ENCODE measurements around the gene RFNG. TPM values are rescaled to one million over a fixed set of nuclear protein-coding genes. Genes with fewer than 3 reads are reported as not detected.

The RFNG gene
- polyA plus RNA-seq, 1 donor (not counting 4 experiments of a cell fraction or from before 2014, with no cell fraction given) = 10.2 TPM

DNA sequence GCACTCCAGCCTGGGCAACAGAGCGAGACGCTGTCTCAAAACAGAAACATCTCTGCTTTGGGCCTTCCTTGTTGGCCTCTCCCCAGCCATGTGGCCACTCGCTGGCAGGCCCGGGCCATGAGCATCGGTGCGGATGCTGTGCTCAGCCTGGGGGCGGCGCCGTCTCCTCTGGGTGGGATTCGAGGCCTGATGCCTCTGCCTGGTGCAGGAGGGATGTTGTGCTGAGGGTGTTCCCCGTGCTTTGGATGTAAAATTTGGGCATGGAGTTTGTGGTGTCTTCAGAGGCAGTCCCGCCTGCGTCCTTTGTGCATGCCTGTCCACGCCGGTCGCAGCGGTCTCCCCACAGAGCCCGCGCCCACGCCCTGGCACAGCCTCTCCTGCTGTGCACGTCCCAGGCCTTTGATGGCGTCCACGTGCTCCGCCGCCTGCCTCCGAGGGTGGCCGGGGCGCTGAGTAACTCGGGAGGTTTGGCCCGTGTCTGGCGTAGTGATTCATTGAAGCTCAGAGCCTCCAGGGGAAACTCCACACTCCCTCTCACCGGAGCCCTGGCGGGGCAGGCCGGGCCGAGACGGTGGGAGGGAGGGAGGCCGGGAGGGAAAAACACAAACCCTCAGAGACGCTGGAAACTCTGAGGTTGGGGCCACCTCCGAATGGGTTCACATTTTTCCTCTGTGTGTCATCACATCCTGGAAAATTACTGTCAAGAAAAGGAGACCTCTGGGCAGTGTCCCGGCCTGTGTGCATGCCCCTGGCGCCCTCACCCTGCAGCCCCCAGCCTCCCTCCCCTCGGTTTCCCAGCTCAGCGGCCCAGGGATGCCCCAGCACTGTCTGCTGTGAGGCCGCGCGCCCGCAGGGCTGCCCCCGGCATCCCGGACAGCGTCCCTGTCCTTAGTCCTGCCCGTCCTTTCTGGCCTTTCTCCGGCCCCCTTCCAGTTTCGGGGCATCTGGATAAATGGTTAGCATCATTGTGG, 47.9 kb downstream of the RFNG start:
- dilution Hi-C loops (cut with MboI; ENCODE audit: extremely low pct_ligation_motif_present, low sequenced_read_pairs) = no loop called here
- peak overlapping the region; percentile 64 for H3K4me2 ChIP-seq (ENCODE audit: control insufficient read depth, extremely low read depth, insufficient read depth, low read depth, low read length)
- H3K9me3 ChIP-seq (ENCODE audit: control insufficient read depth, low read depth, low read length) = no peaks in the 10 kb centered on the region
- H3K27me3 ChIP-seq (ENCODE audit: control insufficient read depth, extremely low read depth, insufficient read depth, low read length) = no peaks in the 10 kb centered on the region
- no peak for TF ChIP-seq EZH2 (IDR thresholded peaks at IDR 0.05; ENCODE audit: low read length)
- TF ChIP-seq, protein P1, sequence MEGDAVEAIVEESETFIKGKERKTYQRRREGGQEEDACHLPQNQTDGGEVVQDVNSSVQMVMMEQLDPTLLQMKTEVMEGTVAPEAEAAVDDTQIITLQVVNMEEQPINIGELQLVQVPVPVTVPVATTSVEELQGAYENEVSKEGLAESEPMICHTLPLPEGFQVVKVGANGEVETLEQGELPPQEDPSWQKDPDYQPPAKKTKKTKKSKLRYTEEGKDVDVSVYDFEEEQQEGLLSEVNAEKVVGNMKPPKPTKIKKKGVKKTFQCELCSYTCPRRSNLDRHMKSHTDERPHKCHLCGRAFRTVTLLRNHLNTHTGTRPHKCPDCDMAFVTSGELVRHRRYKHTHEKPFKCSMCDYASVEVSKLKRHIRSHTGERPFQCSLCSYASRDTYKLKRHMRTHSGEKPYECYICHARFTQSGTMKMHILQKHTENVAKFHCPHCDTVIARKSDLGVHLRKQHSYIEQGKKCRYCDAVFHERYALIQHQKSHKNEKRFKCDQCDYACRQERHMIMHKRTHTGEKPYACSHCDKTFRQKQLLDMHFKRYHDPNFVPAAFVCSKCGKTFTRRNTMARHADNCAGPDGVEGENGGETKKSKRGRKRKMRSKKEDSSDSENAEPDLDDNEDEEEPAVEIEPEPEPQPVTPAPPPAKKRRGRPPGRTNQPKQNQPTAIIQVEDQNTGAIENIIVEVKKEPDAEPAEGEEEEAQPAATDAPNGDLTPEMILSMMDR (optimal IDR thresholded peaks at IDR 0.05 in 1 of 3, IDR thresholded peaks at IDR 0.05 in 1 of 3, conservative IDR thresholded peaks at IDR 0.05 in 1 of 3; ENCODE audit: extremely low read depth in 1 of 3, insufficient read depth in 2 of 3, low read length in 3 of 3) = no peak
- DNase-seq (ENCODE audit: low read depth, low spot score) (peak; percentile 73), FAIRE-seq (peak; percentile 70)
- H3K4me3 ChIP-seq (ENCODE audit: control insufficient read depth in 2 of 3, extremely low read depth in 1 of 3, insufficient read depth in 2 of 3, low read depth in 1 of 3, low read length in 3 of 3) = no peak overlapping the region
- H3K27ac ChIP-seq (ENCODE audit: control insufficient read depth, insufficient read depth, low read length) = peak overlapping the region; percentile 49
- H3K9me1 ChIP-seq (ENCODE audit: control insufficient read depth, extremely low read depth, insufficient read depth, low read length) = peaks cover 2% of the 10 kb centered on the region
- H3K79me2 ChIP-seq (ENCODE audit: control insufficient read depth, insufficient read depth, low read length) = no peaks in the 10 kb centered on the region
- H3K4me1 ChIP-seq (ENCODE audit: control insufficient read depth, extremely low read depth, insufficient read depth, low read length) = peaks cover 32% of the 10 kb centered on the region
- peak overlapping the region; percentile 60 for H3K9ac ChIP-seq (ENCODE audit: control insufficient read depth, extremely low read depth, insufficient read depth, low read length)
- no peaks in the 10 kb centered on the region for H3K36me3 ChIP-seq (ENCODE audit: control insufficient read depth in 2 of 2, extremely low read depth in 1 of 2, insufficient read depth in 2 of 2, low read length in 2 of 2)
- peak overlapping the region; percentile 80 for H2AFZ ChIP-seq (ENCODE audit: control insufficient read depth, low read length)
- no peaks in the 10 kb centered on the region for H4K20me1 ChIP-seq (ENCODE audit: control insufficient read depth, extremely low read depth, insufficient read depth, low read length)

DNA sequence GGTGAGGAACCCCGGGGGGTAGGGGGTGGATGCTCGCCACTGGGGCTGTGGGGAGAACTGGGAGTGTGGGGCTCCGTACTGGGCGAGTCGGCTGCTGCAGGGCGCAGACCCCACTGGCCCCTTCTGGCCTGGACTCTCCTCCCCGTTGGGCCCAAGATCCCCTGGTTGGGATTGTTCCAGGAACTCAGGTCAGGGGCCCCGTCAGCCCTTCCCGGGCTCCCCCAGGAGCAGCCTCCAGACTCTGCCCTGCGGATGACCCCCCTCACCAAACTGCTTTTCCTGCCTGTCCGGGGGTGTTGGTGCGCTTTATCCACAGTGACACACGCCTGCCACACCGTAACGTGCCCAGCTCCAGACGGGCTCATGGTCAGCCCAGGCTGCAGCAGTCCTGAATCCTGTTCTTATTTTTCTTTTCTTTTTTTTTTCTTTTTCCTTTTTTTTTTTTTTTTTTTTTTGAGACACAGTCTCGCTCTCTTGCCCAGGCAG, 50.0 kb downstream of the RFNG start:
- H3K36me3 ChIP-seq (ENCODE audit: control insufficient read depth in 2 of 2, extremely low read depth in 1 of 2, insufficient read depth in 2 of 2, low read length in 2 of 2) = no peaks in the 10 kb centered on the region
- H3K9ac ChIP-seq (ENCODE audit: control insufficient read depth, extremely low read depth, insufficient read depth, low read length) = no peak overlapping the region
- H3K4me1 ChIP-seq (ENCODE audit: control insufficient read depth, extremely low read depth, insufficient read depth, low read length) = peaks cover 28% of the 10 kb centered on the region
- TF ChIP-seq, protein P1 (optimal IDR thresholded peaks at IDR 0.05 in 1 of 3, IDR thresholded peaks at IDR 0.05 in 1 of 3, conservative IDR thresholded peaks at IDR 0.05 in 1 of 3; ENCODE audit: extremely low read depth in 1 of 3, insufficient read depth in 2 of 3, low read length in 3 of 3) = no peak
- no peak for TF ChIP-seq EZH2 (IDR thresholded peaks at IDR 0.05; ENCODE audit: low read length)
- H3K79me2 ChIP-seq (ENCODE audit: control insufficient read depth, insufficient read depth, low read length) = no peaks in the 10 kb centered on the region
- no peaks in the 10 kb centered on the region for H3K27me3 ChIP-seq (ENCODE audit: control insufficient read depth, extremely low read depth, insufficient read depth, low read length)
- H4K20me1 ChIP-seq (ENCODE audit: control insufficient read depth, extremely low read depth, insufficient read depth, low read length) = no peaks in the 10 kb centered on the region
- FAIRE-seq = no peak
- H3K9me1 ChIP-seq (ENCODE audit: control insufficient read depth, extremely low read depth, insufficient read depth, low read length) = peaks cover 2% of the 10 kb centered on the region
- DNase-seq (ENCODE audit: low read depth, low spot score) = no peak
- no peak overlapping the region for H3K4me2 ChIP-seq (ENCODE audit: control insufficient read depth, extremely low read depth, insufficient read depth, low read depth, low read length)
- dilution Hi-C loops (cut with MboI; ENCODE audit: extremely low pct_ligation_motif_present, low sequenced_read_pairs) = no loop called here
- H2AFZ ChIP-seq (ENCODE audit: control insufficient read depth, low read length) = no peak overlapping the region
- H3K4me3 ChIP-seq (ENCODE audit: control insufficient read depth in 2 of 3, extremely low read depth in 1 of 3, insufficient read depth in 2 of 3, low read depth in 1 of 3, low read length in 3 of 3) = no peak overlapping the region
- H3K9me3 ChIP-seq (ENCODE audit: control insufficient read depth, low read depth, low read length) = no peaks in the 10 kb centered on the region
- no peak overlapping the region for H3K27ac ChIP-seq (ENCODE audit: control insufficient read depth, insufficient read depth, low read length)

All from keratinocyte (primary cell).